ENCODE measurements around the gene MIAT.

MIAT gene

GRCh38 chr22:26617271-26618199, 39.9 kb upstream of the MIAT start, which contains the start of gene CRYBB1:
CRYBB1 (minus strand) TSS chr22:26618027; CDS start chr22:26616319, 1,708 bp downstream.
- H3K4me1 ChIP-seq (ENCODE audit: control insufficient read depth, insufficient read depth, low read length), result no peaks in the 10 kb centered on the region
- no peak within 1 kb of the TSS for H3K27ac ChIP-seq (ENCODE audit: low read depth, low read length)
- no peak within 1 kb of the TSS for H3K9ac ChIP-seq (ENCODE audit: low read length)
- no peaks in the 10 kb centered on the region for H3K36me3 ChIP-seq (ENCODE audit: control insufficient read depth, insufficient read depth, low read length)
- H3K4me3 ChIP-seq (ENCODE audit: low read length), result no peak within 1 kb of the TSS
- no peaks in the 10 kb centered on the region for H3K27me3 ChIP-seq (ENCODE audit: control insufficient read depth, insufficient read depth, low read length)

GRCh38 chr22:26618455-26618854, 38.9 kb upstream of the MIAT start:
- Histone ChIP-seq H3K4me3 (ENCODE audit: low read length) (no peak overlapping the region), H3K27ac (ENCODE audit: low read depth, low read length) (no peak overlapping the region), H3K9ac (ENCODE audit: low read length) (no peak overlapping the region), H3K27me3 (ENCODE audit: control insufficient read depth, insufficient read depth, low read length) (no peaks in the 10 kb centered on the region), H3K36me3 (ENCODE audit: control insufficient read depth, insufficient read depth, low read length) (no peaks in the 10 kb centered on the region), H3K4me1 (ENCODE audit: control insufficient read depth, insufficient read depth, low read length) (no peaks in the 10 kb centered on the region)

GRCh38 chr22:26619510-26619909, 37.9 kb upstream of the MIAT start:
- Histone ChIP-seq H3K27ac (ENCODE audit: low read depth, low read length) (no peak overlapping the region), H3K4me1 (ENCODE audit: control insufficient read depth, insufficient read depth, low read length) (no peaks in the 10 kb centered on the region), H3K9ac (ENCODE audit: low read length) (no peak overlapping the region), H3K36me3 (ENCODE audit: control insufficient read depth, insufficient read depth, low read length) (no peaks in the 10 kb centered on the region), H3K4me3 (ENCODE audit: low read length) (no peak overlapping the region), H3K27me3 (ENCODE audit: control insufficient read depth, insufficient read depth, low read length) (no peaks in the 10 kb centered on the region)

- no peaks in the 10 kb centered on the region for H3K27me3 ChIP-seq (ENCODE audit: control insufficient read depth, insufficient read depth, low read length)
- H3K27ac ChIP-seq (ENCODE audit: low read depth, low read length), result no peak overlapping the region
- H3K4me3 ChIP-seq (ENCODE audit: low read length), result no peak overlapping the region
- H3K36me3 ChIP-seq (ENCODE audit: control insufficient read depth, insufficient read depth, low read length), result no peaks in the 10 kb centered on the region
- H3K4me1 ChIP-seq (ENCODE audit: control insufficient read depth, insufficient read depth, low read length), result no peaks in the 10 kb centered on the region
- H3K9ac ChIP-seq (ENCODE audit: low read length), result no peak overlapping the region
These were observed 37.2 kb upstream of the MIAT start for GRCh38 chr22:26620197-26620596.

GRCh38 chr22:26621663-26622062, 35.7 kb upstream of the MIAT start, which contains the start of gene CRYBA4:
CRYBA4 (plus strand) TSS chr22:26621963; CDS start chr22:26622597, 634 bp downstream.
- no peaks in the 10 kb centered on the region for H3K4me1 ChIP-seq (ENCODE audit: control insufficient read depth, insufficient read depth, low read length)
- no peak within 1 kb of the TSS for H3K4me3 ChIP-seq (ENCODE audit: low read length)
- no peak within 1 kb of the TSS for H3K9ac ChIP-seq (ENCODE audit: low read length)
- H3K27ac ChIP-seq (ENCODE audit: low read depth, low read length), result no peak within 1 kb of the TSS
- H3K27me3 ChIP-seq (ENCODE audit: control insufficient read depth, insufficient read depth, low read length), result no peaks in the 10 kb centered on the region
- no peaks in the 10 kb centered on the region for H3K36me3 ChIP-seq (ENCODE audit: control insufficient read depth, insufficient read depth, low read length)

- Histone ChIP-seq H3K36me3 (ENCODE audit: control insufficient read depth, insufficient read depth, low read length) (no peaks in the 10 kb centered on the region), H3K27me3 (ENCODE audit: control insufficient read depth, insufficient read depth, low read length) (no peaks in the 10 kb centered on the region), H3K27ac (ENCODE audit: low read depth, low read length) (no peak overlapping the region), H3K9ac (ENCODE audit: low read length) (no peak overlapping the region), H3K4me3 (ENCODE audit: low read length) (no peak overlapping the region), H3K4me1 (ENCODE audit: control insufficient read depth, insufficient read depth, low read length) (no peaks in the 10 kb centered on the region)
These were observed 33.4 kb upstream of the MIAT start for GRCh38 chr22:26623984-26624383.

GRCh38 chr22:26624803-26625202, 32.6 kb upstream of the MIAT start:
- Histone ChIP-seq H3K4me3 (ENCODE audit: low read length) (no peak overlapping the region), H3K27ac (ENCODE audit: low read depth, low read length) (no peak overlapping the region), H3K9ac (ENCODE audit: low read length) (no peak overlapping the region), H3K27me3 (ENCODE audit: control insufficient read depth, insufficient read depth, low read length) (no peaks in the 10 kb centered on the region), H3K36me3 (ENCODE audit: control insufficient read depth, insufficient read depth, low read length) (no peaks in the 10 kb centered on the region), H3K4me1 (ENCODE audit: control insufficient read depth, insufficient read depth, low read length) (no peaks in the 10 kb centered on the region)

GRCh38 chr22:26629988-26630761, 27.2 kb upstream of the MIAT start:
- Histone ChIP-seq H3K27ac (ENCODE audit: low read depth, low read length) (no peak overlapping the region), H3K4me3 (ENCODE audit: low read length) (no peak overlapping the region), H3K4me1 (ENCODE audit: control insufficient read depth, insufficient read depth, low read length) (no peaks in the 10 kb centered on the region), H3K36me3 (ENCODE audit: control insufficient read depth, insufficient read depth, low read length) (no peaks in the 10 kb centered on the region), H3K9ac (ENCODE audit: low read length) (no peak overlapping the region), H3K27me3 (ENCODE audit: control insufficient read depth, insufficient read depth, low read length) (no peaks in the 10 kb centered on the region)

- H3K4me3 ChIP-seq (ENCODE audit: low read length), result no peak overlapping the region
- no peak overlapping the region for H3K9ac ChIP-seq (ENCODE audit: low read length)
- no peaks in the 10 kb centered on the region for H3K36me3 ChIP-seq (ENCODE audit: control insufficient read depth, insufficient read depth, low read length)
- H3K27me3 ChIP-seq (ENCODE audit: control insufficient read depth, insufficient read depth, low read length), result no peaks in the 10 kb centered on the region
- H3K27ac ChIP-seq (ENCODE audit: low read depth, low read length), result no peak overlapping the region
- H3K4me1 ChIP-seq (ENCODE audit: control insufficient read depth, insufficient read depth, low read length), result no peaks in the 10 kb centered on the region
These were observed 26.1 kb upstream of the MIAT start for GRCh38 chr22:26631282-26631681.

- Histone ChIP-seq H3K4me1 (ENCODE audit: control insufficient read depth, insufficient read depth, low read length) (no peaks in the 10 kb centered on the region), H3K9ac (ENCODE audit: low read length) (no peak overlapping the region), H3K4me3 (ENCODE audit: low read length) (no peak overlapping the region), H3K36me3 (ENCODE audit: control insufficient read depth, insufficient read depth, low read length) (no peaks in the 10 kb centered on the region), H3K27ac (ENCODE audit: low read depth, low read length) (no peak overlapping the region), H3K27me3 (ENCODE audit: control insufficient read depth, insufficient read depth, low read length) (no peaks in the 10 kb centered on the region)
These were observed 24.8 kb upstream of the MIAT start for GRCh38 chr22:26632422-26633155.

- H3K4me1 ChIP-seq (ENCODE audit: control insufficient read depth, insufficient read depth, low read length), result no peaks in the 10 kb centered on the region
- H3K4me3 ChIP-seq (ENCODE audit: low read length), result no peak overlapping the region
- no peaks in the 10 kb centered on the region for H3K27me3 ChIP-seq (ENCODE audit: control insufficient read depth, insufficient read depth, low read length)
- no peak overlapping the region for H3K27ac ChIP-seq (ENCODE audit: low read depth, low read length)
- H3K9ac ChIP-seq (ENCODE audit: low read length), result no peak overlapping the region
- no peaks in the 10 kb centered on the region for H3K36me3 ChIP-seq (ENCODE audit: control insufficient read depth, insufficient read depth, low read length)
These were observed 23.2 kb upstream of the MIAT start for GRCh38 chr22:26634189-26634588.

GRCh38 chr22:26635117-26635516, 22.3 kb upstream of the MIAT start:
- H3K9ac ChIP-seq (ENCODE audit: low read length), result no peak overlapping the region
- no peaks in the 10 kb centered on the region for H3K4me1 ChIP-seq (ENCODE audit: control insufficient read depth, insufficient read depth, low read length)
- H3K36me3 ChIP-seq (ENCODE audit: control insufficient read depth, insufficient read depth, low read length), result no peaks in the 10 kb centered on the region
- H3K4me3 ChIP-seq (ENCODE audit: low read length), result no peak overlapping the region
- no peak overlapping the region for H3K27ac ChIP-seq (ENCODE audit: low read depth, low read length)
- no peaks in the 10 kb centered on the region for H3K27me3 ChIP-seq (ENCODE audit: control insufficient read depth, insufficient read depth, low read length)

Measured in rectal smooth muscle tissue (tissue), 1 donor.